ENCODE results near the gene ZFHX3.

The ZFHX3 gene

DNA sequence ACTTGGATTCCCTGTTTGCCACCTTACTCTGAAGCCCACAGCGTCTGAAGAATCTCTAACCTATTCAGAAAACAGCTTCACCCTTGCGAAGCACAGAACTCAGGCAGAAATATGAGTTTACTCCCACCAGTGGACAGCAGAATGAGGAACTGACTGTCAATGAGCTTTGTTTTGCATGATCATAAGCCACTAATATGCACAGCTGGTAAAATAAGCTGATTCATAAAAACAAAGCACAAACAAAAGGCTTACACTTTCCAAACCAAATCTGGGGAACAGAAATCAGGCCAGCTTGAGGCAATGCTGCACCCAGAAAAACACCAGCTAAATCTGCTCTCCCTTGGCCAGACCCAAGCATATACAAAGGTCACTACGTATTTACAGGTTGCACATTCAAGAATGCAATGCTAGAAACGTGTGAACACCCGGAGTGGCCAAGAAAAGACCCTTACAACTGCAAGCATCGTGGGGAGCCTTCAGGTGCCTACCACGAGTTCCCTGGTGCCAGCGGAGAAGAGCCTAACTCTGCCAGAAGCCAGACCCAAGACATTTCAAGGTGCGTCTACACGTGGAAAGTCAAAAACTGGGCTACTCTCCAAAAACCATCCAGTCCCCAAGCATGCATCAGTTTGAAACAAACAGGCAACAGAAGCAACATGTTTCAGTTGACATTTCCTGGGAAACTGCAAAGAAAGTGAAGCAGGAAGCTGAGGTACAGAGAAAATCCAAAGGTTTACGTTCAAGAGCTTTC is 207.1 kb downstream of the ZFHX3 start:
- no peak for DNase-seq

DNA sequence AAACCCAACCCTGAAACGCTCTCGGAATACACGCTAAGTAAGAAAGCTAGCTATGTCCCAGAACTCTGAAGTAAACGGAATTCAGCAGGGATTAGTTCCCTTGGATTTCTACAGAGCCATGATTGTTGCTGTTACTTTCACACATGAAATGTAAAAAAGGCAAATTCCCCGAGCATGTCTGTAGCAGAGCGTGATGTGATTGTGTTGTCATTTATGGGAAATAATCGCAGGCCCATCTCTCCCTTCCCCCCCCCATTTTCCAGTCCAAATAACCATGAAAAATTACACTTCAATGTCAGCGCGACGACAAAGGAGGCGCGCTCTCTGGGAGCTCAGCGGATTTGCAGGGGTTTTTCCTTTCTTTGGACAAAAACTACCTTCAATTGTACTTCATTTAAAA is 209.0 kb downstream of the ZFHX3 start:
- no peak for DNase-seq

DNA sequence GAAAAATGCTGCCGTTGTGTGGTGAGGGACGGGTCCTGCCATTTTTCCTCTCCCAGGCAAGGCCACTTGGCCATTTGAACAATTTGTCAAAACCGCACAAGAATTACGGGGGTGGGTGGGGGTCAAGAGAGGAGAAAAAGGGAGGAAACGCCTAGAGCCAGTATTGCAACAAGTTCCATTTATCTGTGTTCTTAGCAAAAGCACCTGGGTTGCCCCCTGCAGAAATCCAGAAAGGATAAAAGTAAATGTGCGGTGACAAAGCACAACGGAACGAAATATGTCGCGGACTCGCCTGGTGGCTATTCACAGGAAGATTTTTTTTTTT is 209.4 kb downstream of the ZFHX3 start:
- no peak for DNase-seq

DNA sequence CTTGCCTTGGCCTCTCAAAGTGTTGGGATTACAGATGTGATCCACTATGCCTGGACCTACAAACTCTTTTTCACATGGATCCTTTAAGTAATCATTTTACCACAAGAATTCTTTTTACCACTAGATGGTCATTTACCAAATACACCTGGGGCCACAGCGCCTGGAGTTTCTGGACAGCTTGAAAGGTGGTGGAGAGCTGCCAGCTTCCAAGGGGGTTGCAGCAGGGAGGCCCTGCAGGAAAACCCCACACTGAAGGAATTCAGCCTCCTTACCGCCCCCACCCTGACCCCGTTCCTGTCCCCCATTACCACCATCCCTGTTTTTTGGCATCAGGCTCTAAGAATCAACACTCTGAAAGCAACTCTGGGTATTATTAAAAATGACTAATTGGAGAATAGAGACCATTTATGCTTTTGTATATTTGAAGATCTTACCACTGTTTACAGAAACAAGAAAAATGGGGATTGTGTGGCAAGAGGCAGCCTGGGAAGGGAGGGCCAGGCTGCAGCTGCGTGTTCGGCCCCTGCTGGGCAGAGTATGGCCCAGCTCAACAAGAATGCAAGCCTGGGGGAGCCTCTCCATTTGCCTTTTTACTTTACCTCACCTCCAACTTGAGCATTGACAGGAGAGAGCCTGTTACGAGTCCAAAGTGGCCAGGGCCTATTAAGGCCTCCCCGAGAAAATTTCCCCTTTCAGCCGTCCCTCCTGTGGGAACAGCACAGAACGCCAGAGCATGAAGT is 209.9 kb downstream of the ZFHX3 start:
- no peak for DNase-seq

DNA sequence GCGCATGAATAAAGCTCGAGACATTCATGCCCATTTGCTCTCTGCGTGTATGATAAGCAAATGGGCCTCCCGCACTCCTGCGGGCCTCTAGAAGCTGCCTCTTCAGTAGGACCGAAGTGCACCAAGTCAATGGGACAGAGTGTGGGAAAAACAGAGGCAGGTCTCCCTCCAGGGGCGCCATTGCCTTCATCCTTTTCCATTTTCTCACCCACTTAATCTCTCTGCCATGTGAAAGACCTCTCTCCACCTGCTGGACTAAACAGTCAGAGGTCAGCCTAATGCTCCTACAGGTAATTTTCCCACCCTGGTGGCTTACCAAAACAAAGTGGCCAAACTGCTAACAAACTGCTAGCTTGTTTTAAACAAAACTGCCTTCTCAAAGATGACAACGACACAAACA is 210.9 kb downstream of the ZFHX3 start:
- DNase-seq: no peak

DNA sequence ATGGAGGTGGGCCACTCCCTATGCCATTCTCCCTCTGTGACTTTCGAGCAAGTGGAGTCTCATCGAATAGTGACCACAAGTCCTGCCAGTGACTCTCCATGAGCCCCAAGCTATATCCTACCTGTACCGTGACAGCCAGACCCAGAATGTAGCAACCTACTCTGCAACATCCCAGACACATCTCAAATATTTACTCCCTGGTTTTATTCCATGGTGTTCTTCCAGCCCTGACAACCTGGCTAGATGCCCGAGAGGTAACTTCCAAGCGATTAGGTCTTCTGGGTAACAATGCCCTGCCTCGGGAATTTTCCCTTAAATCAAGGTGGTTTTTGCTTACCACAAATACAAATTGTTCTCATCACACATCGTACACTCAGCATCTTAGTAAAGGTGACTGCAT is 211.7 kb downstream of the ZFHX3 start:
- no peak for DNase-seq

DNA sequence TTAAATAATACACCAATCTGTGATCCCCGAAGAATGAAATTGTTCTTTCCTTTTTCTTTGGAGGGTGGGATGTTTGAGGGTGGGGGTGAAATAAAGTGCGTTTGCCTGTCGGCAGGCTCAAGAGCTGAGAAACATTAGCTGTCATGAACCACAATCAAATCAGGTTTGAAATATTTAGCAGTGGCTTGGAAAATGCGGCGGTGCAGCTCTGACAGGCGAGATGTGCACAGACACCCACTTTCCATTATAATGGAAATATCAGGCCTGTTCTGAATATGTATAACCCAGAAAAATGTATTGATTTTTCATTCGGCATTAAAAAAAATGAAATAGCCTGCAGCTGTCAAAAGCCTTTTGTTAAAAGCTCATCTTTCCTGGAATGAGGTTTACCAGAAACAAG is 212.8 kb downstream of the ZFHX3 start:
- no peak for DNase-seq

DNA sequence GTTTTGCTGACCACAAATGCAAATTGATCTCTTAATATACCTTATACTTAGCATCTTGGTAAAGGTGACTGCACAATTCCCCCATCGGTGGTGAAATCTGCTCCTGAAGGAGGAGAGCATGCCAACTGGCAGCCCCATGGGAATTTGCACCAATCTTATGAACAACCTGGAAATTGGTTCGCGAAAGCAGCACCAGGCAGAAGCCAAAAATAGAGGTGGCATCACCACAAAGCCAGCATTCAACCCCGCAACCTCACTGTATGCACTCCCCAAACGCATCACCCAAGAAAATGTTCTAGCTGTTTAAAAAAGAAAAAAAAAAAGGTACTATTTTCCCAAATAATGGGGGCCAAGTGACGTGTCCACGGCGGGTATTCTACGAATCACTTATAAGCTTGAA is 213.4 kb downstream of the ZFHX3 start:
- no peak for DNase-seq

DNA sequence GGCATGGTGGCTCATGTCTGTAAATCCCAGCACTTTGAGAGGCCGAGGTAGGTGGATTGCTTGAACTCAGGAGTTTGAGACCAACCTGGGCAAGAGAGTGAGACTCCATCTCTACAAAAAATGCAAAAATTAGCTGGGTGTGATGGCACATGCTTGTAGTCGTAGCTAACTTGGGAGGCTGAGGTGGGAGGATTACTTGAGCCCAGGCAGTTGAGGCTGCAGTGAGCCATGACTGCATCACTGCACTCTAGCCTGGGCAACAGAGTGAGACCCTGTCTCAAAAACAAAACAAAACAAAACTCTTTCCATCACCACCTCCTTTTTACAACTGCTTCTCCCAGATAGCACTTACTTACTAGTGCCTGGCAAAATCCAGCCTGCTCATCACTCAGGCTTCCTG is 214.0 kb downstream of the ZFHX3 start:
- no peak for DNase-seq

DNA sequence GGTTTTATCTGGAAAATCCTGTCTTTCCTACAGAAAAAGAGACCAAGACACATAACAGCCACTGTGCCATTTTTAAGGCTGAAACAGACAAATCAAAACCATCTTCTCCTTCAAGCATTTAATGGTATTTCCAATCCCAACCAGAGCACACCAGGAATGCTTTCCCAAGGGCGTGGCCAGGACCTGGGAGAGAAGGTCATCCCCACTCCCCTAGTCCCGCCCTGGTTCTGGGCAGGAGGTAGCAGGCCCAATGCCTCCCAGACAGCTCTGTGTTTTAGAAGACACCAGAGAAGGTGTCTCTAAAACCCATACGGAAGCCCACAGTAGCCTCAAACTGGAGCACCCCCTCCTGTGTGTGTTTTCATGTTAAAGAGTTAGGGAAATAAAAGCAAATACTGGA is 214.4 kb downstream of the ZFHX3 start:
- no peak for DNase-seq

DNA sequence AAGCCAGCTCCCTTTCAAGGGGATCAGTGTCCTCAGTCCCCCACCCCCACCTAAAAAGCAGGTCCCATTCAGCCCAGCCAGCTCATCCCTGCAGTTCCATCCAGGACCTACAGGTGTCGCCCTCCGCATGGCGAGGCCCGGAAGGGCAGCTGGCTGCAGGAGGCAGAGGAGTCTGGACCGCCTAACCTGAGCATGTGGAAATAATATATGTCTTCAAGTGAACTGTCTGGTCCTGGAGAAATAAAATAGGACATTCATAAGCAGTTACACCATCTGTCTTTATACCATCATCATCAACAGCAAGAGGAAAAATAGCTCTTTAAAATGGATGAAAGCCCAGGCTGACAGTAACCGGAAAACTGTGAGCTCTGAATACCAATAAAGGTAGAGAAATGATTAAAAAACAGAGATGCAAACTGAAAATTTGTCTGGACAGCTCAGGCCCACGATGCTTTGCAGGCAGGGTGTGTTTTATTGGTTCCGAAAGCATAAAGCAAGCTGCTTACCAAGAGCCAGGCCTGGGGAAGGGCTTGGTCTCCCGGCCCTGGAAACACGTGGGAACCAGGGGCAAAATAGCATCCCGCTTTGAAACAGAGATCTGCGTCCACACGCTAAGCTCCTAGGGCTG is 215.2 kb downstream of the ZFHX3 start:
- DNase-seq: no peak

DNA sequence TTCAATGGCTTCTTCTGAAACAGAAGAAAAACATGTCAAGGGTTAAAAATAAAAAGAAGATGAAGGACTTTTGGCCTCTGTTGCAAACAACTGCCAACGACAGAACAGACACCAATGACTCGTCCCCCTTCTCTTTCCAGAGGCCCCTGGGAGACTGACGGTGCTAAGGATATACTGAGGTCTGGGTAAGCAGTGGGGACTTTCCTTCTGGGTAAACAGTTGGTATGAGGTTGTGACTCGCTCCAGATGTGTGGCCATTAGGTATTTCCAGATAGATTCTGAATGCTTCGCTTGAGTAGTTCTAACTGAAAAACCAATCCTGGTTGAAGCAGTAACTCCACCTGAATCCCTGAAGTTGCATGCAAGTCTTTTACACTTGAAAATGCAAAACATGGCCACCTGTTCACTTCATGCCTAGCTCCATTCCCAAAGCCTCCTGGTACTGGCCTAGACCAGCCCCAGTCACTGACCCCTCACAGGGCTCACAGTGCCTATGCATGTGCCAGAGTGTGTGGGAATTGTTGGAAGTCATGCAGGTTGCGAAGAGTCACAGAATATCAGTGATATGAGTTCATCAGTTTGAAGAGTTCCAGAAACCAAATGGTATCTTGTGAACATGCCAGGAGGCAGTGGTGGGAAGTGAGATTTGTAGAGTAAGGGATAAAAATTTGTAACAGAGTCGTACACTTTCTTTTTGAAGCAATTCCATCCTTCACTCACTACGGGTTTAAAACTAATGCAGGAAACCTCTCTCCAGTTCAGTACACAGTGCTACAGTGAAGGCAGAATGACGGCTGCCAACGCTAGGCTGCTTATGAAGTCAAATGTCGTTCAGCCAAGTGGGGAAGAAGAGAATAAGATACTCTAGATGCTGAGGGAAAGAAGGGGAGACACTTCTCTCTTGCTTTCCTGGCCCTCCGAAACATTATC is 217.8 kb downstream of the ZFHX3 start:
- no peak for DNase-seq

DNA sequence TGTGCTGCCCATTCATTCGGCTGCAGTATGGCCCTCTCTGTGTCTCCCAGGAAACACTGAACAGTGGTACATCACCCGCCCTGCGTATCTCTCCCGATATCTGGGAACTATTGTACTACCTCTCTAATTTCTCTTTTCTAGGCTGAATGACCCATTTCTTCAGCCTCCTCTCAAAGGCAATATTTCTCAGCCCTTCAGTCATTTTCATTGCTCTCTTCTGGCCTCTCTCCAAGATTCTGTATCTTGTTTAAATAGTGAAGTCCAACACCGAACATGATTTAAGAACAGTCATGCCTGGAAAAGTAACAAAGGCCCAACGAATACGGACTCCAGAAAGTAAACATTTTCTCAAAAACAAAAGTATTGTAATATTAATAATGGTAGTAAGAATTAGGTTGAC is 220.1 kb downstream of the ZFHX3 start:
- no peak for DNase-seq

DNA sequence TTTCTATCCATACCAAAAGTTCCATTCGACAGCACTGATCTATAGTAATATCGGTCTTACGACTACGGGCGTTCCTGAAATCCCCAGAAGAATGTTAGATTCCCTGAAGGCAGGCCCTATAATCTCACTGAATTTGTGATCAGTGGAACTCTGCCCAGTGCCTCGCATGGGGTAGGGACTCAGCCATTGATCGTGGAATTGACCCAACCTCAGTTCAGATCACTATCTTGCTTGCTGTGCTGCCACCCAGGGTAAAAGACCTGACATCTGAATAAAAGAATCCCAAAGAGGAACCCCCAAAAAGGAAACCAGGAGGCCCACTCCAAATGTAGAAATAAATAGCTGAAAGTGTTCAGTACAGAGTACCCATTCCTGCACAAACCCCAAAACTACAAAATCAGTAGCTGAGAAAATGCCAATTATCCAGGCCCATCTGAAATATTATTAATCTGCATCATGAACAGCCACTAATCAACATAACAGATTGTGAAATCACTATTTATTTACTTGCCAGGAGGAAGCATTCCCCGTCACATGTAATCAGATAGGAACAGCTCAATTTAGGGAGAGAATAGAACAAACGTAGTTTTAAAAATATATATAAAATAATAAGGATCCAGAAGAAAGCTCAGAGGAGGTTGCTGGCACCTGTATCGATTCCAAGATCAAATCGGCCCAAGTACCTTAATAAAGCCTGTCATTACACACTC is 221.9 kb downstream of the ZFHX3 start:
- no peak for DNase-seq

DNA sequence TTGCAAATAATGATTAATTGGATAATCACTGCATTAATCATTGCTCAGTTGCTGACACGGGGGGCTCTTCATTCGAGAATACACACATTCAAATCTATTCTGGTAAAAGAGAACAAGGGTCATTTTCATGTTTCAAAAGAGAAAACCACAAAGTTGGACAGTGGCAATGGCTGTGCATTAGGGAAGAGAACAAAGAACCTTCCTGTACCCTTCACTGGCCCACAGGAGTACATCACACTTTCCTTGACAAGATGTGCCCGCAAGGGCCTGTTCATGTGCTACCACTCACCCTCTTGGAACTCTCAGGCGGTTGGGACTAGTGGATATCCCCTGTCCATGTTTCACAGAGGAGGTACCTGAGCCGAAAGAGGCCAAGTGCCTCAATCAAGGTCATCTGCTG is 223.2 kb downstream of the ZFHX3 start:
- DNase-seq: no peak

DNA sequence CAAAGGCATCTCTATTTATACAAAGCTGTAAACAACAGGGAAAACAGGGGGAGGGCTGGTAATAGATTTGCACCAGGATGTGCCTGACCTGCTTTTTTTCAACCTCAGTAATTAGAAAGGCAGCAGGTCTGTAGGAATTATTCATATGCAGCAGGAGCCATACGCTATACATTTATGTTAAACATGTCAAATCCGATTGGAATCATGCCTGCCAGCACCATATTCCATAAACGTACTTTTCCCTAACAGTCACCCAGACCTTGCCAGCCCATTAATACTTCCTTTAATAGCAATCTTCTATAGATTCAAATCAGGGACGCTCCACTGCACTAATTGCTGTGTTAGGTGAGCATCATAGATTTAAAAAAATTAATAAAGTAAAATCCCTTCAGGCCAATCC is 223.9 kb downstream of the ZFHX3 start:
- no peak for DNase-seq

DNA sequence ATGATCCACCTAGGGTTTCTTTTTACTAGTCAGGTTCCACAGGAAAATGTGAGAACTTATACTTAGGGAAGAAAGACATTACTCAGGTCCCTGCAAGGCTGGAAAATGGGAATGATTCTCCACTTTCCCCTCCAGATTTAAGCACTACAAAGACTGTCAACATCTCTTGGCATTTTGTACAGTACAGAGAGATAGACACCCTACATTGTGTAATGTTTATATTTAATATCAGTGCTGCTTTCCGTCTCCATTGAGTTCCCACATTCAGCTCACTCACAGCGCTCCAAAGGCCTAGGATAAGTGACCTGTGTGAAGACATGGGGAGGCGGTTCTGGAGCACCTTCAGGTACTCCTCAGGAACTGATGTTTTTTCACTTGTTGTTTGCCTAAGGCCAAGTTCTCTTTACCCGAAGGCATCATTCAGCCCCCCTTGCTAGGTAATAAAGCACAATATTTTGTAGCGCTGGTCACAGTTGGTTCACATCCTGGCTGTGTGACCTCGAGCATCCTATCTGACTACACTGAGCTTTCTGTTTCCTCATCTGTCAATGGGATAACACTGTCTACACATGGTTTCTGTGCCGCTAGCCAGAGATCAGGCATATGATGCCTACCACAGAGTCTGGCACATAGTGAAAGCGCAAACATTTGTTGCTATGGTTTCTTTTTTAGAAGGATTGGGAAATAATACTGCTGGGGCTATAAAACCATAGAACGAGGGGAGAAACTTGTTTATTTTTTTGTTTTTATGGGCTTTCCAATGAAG is 226.6 kb downstream of the ZFHX3 start:
- DNase-seq: no peak

DNA sequence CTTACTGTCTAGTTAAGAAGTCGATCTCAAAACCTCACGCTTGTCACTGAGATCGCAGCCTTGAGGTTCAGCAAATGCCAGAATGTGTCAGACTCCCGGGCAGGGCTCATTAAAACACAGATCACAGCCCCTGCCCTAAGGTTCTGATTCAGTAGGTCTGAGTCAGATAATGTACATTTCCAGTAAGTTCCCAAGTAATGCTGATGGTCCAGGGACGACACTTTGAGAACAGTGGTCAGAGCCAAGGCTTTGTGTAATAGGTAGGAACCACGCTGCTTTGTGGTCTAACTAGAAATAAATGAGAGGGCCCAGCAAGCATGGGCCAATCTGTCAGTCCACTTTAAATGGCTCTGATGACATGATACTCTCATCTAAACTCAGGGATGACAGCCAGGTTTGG is 228.6 kb downstream of the ZFHX3 start:
- no peak for DNase-seq

DNA sequence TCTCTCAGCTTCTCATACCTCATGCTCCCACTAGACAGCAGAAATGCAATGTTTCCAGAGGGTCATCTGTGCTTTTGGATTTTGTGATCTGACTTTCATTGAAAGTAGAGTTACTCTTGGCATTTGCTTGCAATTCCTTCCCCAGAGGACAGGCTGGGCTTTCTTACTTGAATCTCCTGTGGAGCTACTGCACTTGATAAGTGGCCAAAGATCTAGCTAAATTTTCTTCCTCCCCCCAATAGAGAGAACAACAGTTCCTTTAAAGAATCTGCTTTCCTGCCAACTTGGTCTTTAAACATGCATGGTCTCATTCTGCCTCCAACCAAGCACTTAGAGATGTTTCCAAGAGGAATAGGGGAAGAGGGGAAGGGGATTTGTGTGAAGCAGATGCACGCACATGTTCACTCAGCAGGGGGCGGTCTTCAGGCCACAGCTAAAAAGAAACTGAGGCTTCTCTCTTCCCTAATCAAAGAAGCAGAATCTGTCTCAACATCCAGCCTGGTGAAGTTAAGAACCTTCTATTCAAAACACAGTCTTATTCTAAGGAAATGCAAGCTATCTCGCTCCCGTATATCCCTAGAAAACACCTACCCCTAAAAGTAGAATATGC is 229.6 kb downstream of the ZFHX3 start:
- DNase-seq: no peak

DNA sequence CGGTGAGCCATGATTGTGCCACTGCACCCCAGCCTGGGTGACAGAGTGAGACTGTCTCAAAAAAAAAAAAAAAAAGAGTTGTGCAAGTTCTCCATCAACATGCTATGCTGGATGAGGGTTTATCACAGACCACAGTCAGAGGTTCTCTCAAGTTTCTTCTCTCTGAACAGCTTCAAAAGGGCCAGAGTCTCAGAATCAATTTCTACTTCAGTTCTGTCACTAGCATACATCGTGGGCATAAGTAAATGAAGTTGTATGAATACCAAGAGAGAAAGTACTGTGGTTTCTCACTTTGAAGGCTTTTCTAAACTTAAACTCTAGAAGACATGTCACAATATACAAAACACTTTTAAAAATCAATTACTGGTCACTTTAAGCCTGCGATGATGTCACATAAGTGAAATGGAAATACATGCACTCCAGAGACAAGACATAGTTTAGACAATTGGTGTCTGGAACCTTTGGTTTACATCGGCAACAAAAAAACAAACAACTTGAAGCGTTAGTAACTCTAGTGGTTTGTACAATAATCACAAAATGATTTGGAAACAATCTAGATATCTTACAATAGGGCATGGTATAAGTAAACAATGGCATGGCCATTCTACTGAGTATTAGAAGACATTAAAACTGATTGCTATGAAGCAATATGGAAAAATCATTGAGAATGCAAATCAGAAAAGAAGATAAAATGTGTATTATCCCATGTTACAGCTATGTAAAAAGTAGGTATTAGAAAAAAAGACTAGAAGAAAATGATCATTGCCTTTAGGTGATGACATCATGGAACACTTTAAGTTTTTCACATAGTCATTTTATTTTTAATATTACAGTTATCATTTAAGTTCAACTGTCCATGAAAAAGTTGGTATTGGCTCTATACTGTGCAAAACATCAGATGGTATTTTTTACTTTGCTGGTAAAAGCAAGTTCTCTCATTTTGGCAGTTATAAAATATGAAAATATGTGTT is 232.3 kb downstream of the ZFHX3 start:
- no peak for DNase-seq
